HepG2 (cell line): ENCODE results near the gene HK3. TPM values are rescaled to one million over a fixed set of nuclear protein-coding genes. Genes with fewer than 3 reads are reported as not detected.

Experiments
- ATAC-seq: fragments of 200-7000 bp; cut with Tn5 transposase; 3 replicates; pipeline ENCODE4 v1.9.1; 2020; ENCODE audit warnings: mild to moderate bottlenecking, moderate library complexity
- BruUV-seq: library from RNA; stranded (reverse); fragments of 400-500 nt; replicated peaks from 2 replicates; lab custom pipeline; 2021; lab: Mats Ljungman, UMichigan
- CTCF ChIA-PET: fragments of 300-600 bp; formaldehyde crosslinking; extraction: SDS; loops from one replicate; lab custom pipeline; 2021; ENCODE audit warnings: low total read pairs, inconsistent platforms, low intra/inter-chr PET ratio; lab: Yijun Ruan, JAX
- POLR2A ChIA-PET: fragments of 350-600 bp; sonication (Branson Sonifier 250); formaldehyde crosslinking; loops from one replicate; lab custom pipeline; 2020; ENCODE audit warnings: antibody characterized with exemption, inconsistent platforms; lab: Yijun Ruan, JAX
- DNase-seq: peaks from one replicate; pipeline ENCODE4 v3.0.0-alpha.2; 2015; ENCODE audit warnings: low spot score
- FAIRE-seq: peaks from 3 replicates; lab custom pipeline; 2011; peaks lifted over from hg19 to GRCh38; lab: Jason Lieb, UNC
- H2AFZ ChIP-seq: one replicate; pipeline ENCODE4 v1.6.1; 2011; ENCODE audit warnings: low read length, inconsistent platforms
- H3K27ac ChIP-seq: fragments of 300-600 bp; 3 replicates; pipeline ENCODE4 v1.8.0; 2011; ENCODE audit warnings: mixed run types, mild to moderate bottlenecking, mixed read lengths, low read length, inconsistent platforms; ENCODE audit not compliant: insufficient read depth; ENCODE audit errors: extremely low read length
- H3K27me3 ChIP-seq, 2 experiments: fragments of 200-600 bp in 1 of 2; 2 replicates in 1 of 2; 3 replicates in 1 of 2; pipeline versions ENCODE4 v1.6.0 to v1.8.0; 2011; ENCODE audit warnings: low read length in 2 of 2, mild to moderate bottlenecking in 2 of 2, moderate library complexity in 2 of 2, inconsistent platforms in 1 of 2; ENCODE audit not compliant: insufficient read depth in 2 of 2, control insufficient read depth in 1 of 2
- H3K36me3 ChIP-seq, 2 experiments: fragments of 200-600 bp in 1 of 2; replicated peaks in 1 of 2; 2 replicates in 1 of 2; 3 replicates in 1 of 2; pipeline versions ENCODE4 v1.5.1 to v1.8.0; 2011; ENCODE audit warnings: low read length in 2 of 2, inconsistent platforms in 1 of 2; ENCODE audit not compliant: insufficient read depth in 2 of 2, control insufficient read depth in 1 of 2
- H3K4me1 ChIP-seq: 2 replicates; pipeline ENCODE4 v1.5.1; 2012; ENCODE audit warnings: low read length, inconsistent platforms; ENCODE audit not compliant: insufficient read depth
- H3K4me2 ChIP-seq: 2 replicates; pipeline ENCODE4 v1.6.0; 2011; ENCODE audit warnings: low read depth, low read length, inconsistent platforms
- H3K4me3 ChIP-seq, 3 experiments: fragments of 200-600 bp in 1 of 3; sonication (generic), shearing (Covaris generic) in 1 of 3; replicated peaks in 1 of 3; 2 replicates each; pipeline ENCODE4 v1.5.1; 2011 to 2016; ENCODE audit warnings: low read length in 3 of 3, inconsistent platforms in 2 of 3, low read depth in 2 of 3, mild to moderate bottlenecking in 2 of 3, control low read depth in 1 of 3, mixed read lengths in 1 of 3; ENCODE audit not compliant: insufficient read depth in 1 of 3
- H3K79me2 ChIP-seq: one replicate; pipeline ENCODE4 v1.6.1; 2011; ENCODE audit warnings: low read length, inconsistent platforms; ENCODE audit not compliant: insufficient read depth
- H3K9ac ChIP-seq: 2 replicates; pipeline ENCODE4 v1.6.0; 2011; ENCODE audit warnings: mild to moderate bottlenecking, low read depth, low read length, inconsistent platforms; ENCODE audit not compliant: insufficient read depth
- H3K9me3 ChIP-seq: 2 replicates; pipeline ENCODE4 v1.5.1; 2012; ENCODE audit warnings: mild to moderate bottlenecking, low read length
- H4K20me1 ChIP-seq: 2 replicates; pipeline ENCODE4 v1.6.0; 2011; ENCODE audit warnings: inconsistent platforms, mild to moderate bottlenecking, low read length, moderate library complexity; ENCODE audit not compliant: insufficient read depth
- DNMT1 ChIP-seq: sonication (generic); formaldehyde crosslinking; IDR thresholded peaks from 2 replicates; pipeline ENCODE4 v1.5.1; 2020; ENCODE audit warnings: mild to moderate bottlenecking, missing genetic modification reagents
- KLF15 ChIP-seq: sonication (generic); formaldehyde crosslinking; IDR thresholded peaks from 2 replicates; pipeline ENCODE4 v1.8.1; 2023; ENCODE audit warnings: borderline replicate concordance, mild to moderate bottlenecking, inconsistent platforms, missing genetic modification reagents, mixed read lengths
- MED1 ChIP-seq: sonication (generic); formaldehyde crosslinking; IDR thresholded peaks from 2 replicates; pipeline ENCODE4 v1.4.0; 2020; ENCODE audit warnings: missing genetic modification reagents
- ZNF614 ChIP-seq: IDR thresholded peaks from 2 replicates; pipeline ENCODE4 v1.6.1; 2018; ENCODE audit warnings: missing biosample characterization, missing genetic modification reagents, inconsistent platforms, borderline replicate concordance
- WGBS: methylation state at CpG from one replicate; pipeline ENCODE4 v1.1.6; 2017; ENCODE audit warnings: low lambda C conversion rate; 5-methylcytosine and 5-hydroxymethylcytosine counted together
- in situ Hi-C: cut with HindIII; loops from 2 replicates; pipeline ENCODE4 v1.10.0; 2017; ENCODE audit warnings: low pct_unique_long_range_greater_than_20kb; ENCODE audit not compliant: extremely low pct_ligation_motif_present
- intact Hi-C: fragments of 100-400 bp; cut with micrococcal nuclease; formaldehyde crosslinking; loops from one replicate; pipeline ENCODE4 v1.10.0; 2022; ENCODE audit not compliant: unreplicated experiment
- polyA plus RNA-seq, 8 experiments: library from polyadenylated mRNA; depleted of rRNA in 3 of 8; stranded (reverse) in 7 of 8; unstranded in 1 of 8; fragments of >200 nt; fragmentation: Illumina TruSeq in 4 of 8; extraction: Trizol in 4 of 8; gene quantifications; 2 replicates each; pipeline versions ENCODE4 v1.2.1 to v1.2.3, GENCODE V29; 2011 to 2016; ENCODE audit warnings: low read depth in 4 of 8, missing spikeins in 1 of 8, mixed read lengths in 1 of 8; ENCODE audit not compliant: insufficient read depth in 1 of 8
- total RNA-seq, 5 experiments: library from RNA; depleted of rRNA; stranded (reverse); fragments of >200 nt; fragmentation: Illumina TruSeq; extraction: Trizol; gene quantifications; 2 replicates each; pipeline ENCODE4 v1.2.3, GENCODE V29; 2016; ENCODE audit warnings: low read depth in 1 of 5
- TF ChIP-seq, protein P1 (sequence below): sonication (generic); formaldehyde crosslinking; IDR thresholded peaks from 2 replicates; pipeline ENCODE4 v1.9.0; 2021; ENCODE audit warnings: mild to moderate bottlenecking, missing genetic modification reagents

HK3 gene
- total and polyA plus RNA-seq, 2 of the 13 experiments (the other 11 are each of a cell fraction or from before 2014, with no cell fraction given), result not detected

DNA sequence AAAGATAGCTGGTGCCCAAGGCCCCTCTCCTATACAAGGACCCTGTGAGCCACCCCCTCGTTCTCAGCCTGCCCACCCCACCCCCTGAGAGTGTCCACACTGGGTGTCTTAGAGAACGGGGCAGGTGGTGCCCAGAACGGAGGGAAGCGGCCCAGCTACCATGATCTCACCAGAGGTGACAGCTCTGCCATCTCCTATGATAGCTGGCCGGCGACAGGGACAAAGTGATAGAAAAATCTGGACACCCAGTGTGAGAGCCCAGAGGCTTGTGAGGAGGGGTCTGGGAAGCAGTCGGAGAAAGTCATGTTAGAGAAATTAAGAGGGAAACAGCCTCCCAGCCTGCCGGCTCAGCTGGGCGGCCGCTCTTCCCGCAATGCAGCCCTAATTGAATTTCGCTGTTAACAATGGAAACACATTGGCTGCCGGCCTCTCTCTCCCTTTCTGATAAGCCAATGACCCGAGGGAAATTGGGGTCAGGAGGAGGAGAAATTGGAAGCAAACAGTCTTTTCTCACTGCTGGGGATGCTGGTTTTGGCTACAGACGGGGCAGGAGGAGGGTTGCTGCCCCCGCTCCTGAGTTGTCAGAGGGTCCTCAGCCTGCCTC is 32.3 kb downstream of the HK3 start:
- in situ Hi-C loops (no loop called here), intact Hi-C loops (no loop called here)
- Histone ChIP-seq H3K4me2 (no peak overlapping the region), H3K4me1 (peaks cover 8% of the 10 kb centered on the region; the same call in 1 of the 2 replicates), H3K36me3 (no peaks in the 10 kb centered on the region), H3K4me3 (no peak overlapping the region), H3K27me3 (peaks cover 28 to 65% of the 10 kb centered on the region in 2 experiments), H3K9ac (no peak overlapping the region), H2AFZ (no peak overlapping the region), H3K9me3 (no peaks in the 10 kb centered on the region), H3K79me2 (no peaks in the 10 kb centered on the region), H3K27ac (no peak overlapping the region), H4K20me1 (0 out of 2 replicates have a peak, but pooled peaks cover 6% of the 10 kb centered on the region)
- POLR2A ChIA-PET, result no interaction called here
- CTCF ChIA-PET, result no interaction called here
- 11% methylated on average over 12 of the region's 16 CpGs for WGBS
- ATAC-seq (no peak), FAIRE-seq (no peak), DNase-seq (no peak)
- BruUV-seq, result no TSS peak
- TF ChIP-seq ZNF614 (CRISPR knock-in tag), result no peak
- TF ChIP-seq DNMT1 (CRISPR knock-in tag), result no peak
- no peak for TF ChIP-seq MED1 (CRISPR knock-in tag)
- no peak for TF ChIP-seq KLF15 (CRISPR knock-in tag)
- TF ChIP-seq, protein P1, sequence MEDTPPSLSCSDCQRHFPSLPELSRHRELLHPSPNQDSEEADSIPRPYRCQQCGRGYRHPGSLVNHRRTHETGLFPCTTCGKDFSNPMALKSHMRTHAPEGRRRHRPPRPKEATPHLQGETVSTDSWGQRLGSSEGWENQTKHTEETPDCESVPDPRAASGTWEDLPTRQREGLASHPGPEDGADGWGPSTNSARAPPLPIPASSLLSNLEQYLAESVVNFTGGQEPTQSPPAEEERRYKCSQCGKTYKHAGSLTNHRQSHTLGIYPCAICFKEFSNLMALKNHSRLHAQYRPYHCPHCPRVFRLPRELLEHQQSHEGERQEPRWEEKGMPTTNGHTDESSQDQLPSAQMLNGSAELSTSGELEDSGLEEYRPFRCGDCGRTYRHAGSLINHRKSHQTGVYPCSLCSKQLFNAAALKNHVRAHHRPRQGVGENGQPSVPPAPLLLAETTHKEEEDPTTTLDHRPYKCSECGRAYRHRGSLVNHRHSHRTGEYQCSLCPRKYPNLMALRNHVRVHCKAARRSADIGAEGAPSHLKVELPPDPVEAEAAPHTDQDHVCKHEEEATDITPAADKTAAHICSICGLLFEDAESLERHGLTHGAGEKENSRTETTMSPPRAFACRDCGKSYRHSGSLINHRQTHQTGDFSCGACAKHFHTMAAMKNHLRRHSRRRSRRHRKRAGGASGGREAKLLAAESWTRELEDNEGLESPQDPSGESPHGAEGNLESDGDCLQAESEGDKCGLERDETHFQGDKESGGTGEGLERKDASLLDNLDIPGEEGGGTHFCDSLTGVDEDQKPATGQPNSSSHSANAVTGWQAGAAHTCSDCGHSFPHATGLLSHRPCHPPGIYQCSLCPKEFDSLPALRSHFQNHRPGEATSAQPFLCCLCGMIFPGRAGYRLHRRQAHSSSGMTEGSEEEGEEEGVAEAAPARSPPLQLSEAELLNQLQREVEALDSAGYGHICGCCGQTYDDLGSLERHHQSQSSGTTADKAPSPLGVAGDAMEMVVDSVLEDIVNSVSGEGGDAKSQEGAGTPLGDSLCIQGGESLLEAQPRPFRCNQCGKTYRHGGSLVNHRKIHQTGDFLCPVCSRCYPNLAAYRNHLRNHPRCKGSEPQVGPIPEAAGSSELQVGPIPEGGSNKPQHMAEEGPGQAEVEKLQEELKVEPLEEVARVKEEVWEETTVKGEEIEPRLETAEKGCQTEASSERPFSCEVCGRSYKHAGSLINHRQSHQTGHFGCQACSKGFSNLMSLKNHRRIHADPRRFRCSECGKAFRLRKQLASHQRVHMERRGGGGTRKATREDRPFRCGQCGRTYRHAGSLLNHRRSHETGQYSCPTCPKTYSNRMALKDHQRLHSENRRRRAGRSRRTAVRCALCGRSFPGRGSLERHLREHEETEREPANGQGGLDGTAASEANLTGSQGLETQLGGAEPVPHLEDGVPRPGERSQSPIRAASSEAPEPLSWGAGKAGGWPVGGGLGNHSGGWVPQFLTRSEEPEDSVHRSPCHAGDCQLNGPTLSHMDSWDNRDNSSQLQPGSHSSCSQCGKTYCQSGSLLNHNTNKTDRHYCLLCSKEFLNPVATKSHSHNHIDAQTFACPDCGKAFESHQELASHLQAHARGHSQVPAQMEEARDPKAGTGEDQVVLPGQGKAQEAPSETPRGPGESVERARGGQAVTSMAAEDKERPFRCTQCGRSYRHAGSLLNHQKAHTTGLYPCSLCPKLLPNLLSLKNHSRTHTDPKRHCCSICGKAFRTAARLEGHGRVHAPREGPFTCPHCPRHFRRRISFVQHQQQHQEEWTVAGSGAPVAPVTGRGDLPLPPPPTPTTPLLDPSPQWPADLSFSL (CRISPR knock-in tag), result no peak
